ENCODE data around the gene SESN3.

Gene SESN3

GRCh38 chr11:95115597-95115996 lies 115.4 kb downstream of the SESN3 start:
- TF ChIP-seq TEAD4 (IDR thresholded peaks at IDR 0.05): no peak
- TF ChIP-seq RAD21 (IDR thresholded peaks at IDR 0.05; ENCODE audit: low read depth): no peak
- TF ChIP-seq YY1 (IDR thresholded peaks at IDR 0.05; ENCODE audit: low read depth): no peak
- TF ChIP-seq CREB1 (IDR thresholded peaks at IDR 0.05; ENCODE audit: low read depth): no peak
- TF ChIP-seq NFIC (IDR thresholded peaks at IDR 0.05): no peak
- TF ChIP-seq REST (IDR thresholded peaks at IDR 0.05; ENCODE audit: low read depth): no peak
- TF ChIP-seq CEBPB (IDR thresholded peaks at IDR 0.05): no peak
- no peak for TF ChIP-seq FOXM1 (IDR thresholded peaks at IDR 0.05; ENCODE audit: borderline replicate concordance, low read depth)
- TF ChIP-seq EP300 (IDR thresholded peaks at IDR 0.05; ENCODE audit: borderline replicate concordance): no peak
- no peak for TF ChIP-seq TAF1 (IDR thresholded peaks at IDR 0.05; ENCODE audit: low read depth)
- TF ChIP-seq ZBTB7A (IDR thresholded peaks at IDR 0.05; ENCODE audit: low read depth): no peak
- no peak for TF ChIP-seq MAX (IDR thresholded peaks at IDR 0.05)
- no peak for TF ChIP-seq TCF12 (IDR thresholded peaks at IDR 0.05; ENCODE audit: low read depth)
- TF ChIP-seq, protein P1, sequence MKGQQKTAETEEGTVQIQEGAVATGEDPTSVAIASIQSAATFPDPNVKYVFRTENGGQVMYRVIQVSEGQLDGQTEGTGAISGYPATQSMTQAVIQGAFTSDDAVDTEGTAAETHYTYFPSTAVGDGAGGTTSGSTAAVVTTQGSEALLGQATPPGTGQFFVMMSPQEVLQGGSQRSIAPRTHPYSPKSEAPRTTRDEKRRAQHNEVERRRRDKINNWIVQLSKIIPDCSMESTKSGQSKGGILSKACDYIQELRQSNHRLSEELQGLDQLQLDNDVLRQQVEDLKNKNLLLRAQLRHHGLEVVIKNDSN (IDR thresholded peaks at IDR 0.05): no peak
- TF ChIP-seq EGR1 (IDR thresholded peaks at IDR 0.05): no peak

Data from Ishikawa (cell line).